ENCODE measurements around the gene ZNF655. TPM values are rescaled to one million over a fixed set of nuclear protein-coding genes. Genes with fewer than 3 reads are reported as not detected.

The ZNF655 gene
- total RNA-seq, 1 donor from 2014 or later, result 56.0 TPM

- H3K36me3 Mint-ChIP-seq (ENCODE audit: low read depth), result peaks cover 21% of the 10 kb centered on the region
- H3K9me3 Mint-ChIP-seq, result no peaks in the 10 kb centered on the region
- no peaks in the 10 kb centered on the region for H3K4me1 Mint-ChIP-seq
- no peaks in the 10 kb centered on the region for H3K27me3 Mint-ChIP-seq (ENCODE audit: low read depth)
- DNase-seq (ENCODE audit: low read depth, low spot score), result no peak
- TF ChIP-seq, protein P1, sequence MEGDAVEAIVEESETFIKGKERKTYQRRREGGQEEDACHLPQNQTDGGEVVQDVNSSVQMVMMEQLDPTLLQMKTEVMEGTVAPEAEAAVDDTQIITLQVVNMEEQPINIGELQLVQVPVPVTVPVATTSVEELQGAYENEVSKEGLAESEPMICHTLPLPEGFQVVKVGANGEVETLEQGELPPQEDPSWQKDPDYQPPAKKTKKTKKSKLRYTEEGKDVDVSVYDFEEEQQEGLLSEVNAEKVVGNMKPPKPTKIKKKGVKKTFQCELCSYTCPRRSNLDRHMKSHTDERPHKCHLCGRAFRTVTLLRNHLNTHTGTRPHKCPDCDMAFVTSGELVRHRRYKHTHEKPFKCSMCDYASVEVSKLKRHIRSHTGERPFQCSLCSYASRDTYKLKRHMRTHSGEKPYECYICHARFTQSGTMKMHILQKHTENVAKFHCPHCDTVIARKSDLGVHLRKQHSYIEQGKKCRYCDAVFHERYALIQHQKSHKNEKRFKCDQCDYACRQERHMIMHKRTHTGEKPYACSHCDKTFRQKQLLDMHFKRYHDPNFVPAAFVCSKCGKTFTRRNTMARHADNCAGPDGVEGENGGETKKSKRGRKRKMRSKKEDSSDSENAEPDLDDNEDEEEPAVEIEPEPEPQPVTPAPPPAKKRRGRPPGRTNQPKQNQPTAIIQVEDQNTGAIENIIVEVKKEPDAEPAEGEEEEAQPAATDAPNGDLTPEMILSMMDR (conservative IDR thresholded peaks at IDR 0.05), result no peak
- no peak overlapping the region for H3K27ac Mint-ChIP-seq (ENCODE audit: unreplicated experiment)
- no peak overlapping the region for H3K4me3 Mint-ChIP-seq
These were observed 66.9 kb downstream of the ZNF655 start for GRCh38 chr7:99625321-99625720.

GRCh38 chr7:99625961-99626360 is 67.5 kb downstream of the ZNF655 start:
- peaks cover 21% of the 10 kb centered on the region for H3K36me3 Mint-ChIP-seq (ENCODE audit: low read depth)
- TF ChIP-seq, protein P1 (conservative IDR thresholded peaks at IDR 0.05), result no peak
- no peak for DNase-seq (ENCODE audit: low read depth, low spot score)
- no peaks in the 10 kb centered on the region for H3K9me3 Mint-ChIP-seq
- H3K27ac Mint-ChIP-seq (ENCODE audit: unreplicated experiment), result no peak overlapping the region
- H3K4me3 Mint-ChIP-seq, result no peak overlapping the region
- no peaks in the 10 kb centered on the region for H3K27me3 Mint-ChIP-seq (ENCODE audit: low read depth)
- H3K4me1 Mint-ChIP-seq, result no peaks in the 10 kb centered on the region

Other genes with a start within 250 kb of the ZNF655 start
- 214 and 216 TPM in 2 replicates for gene ARPC1A, start 232.7 kb upstream of the ZNF655 start, total RNA-seq
- gene ARPC1B, start 183.9 kb upstream of the ZNF655 start, total RNA-seq, result 67.7 and 71.6 TPM in 2 replicates
- gene PDAP1, start 150.0 kb upstream of the ZNF655 start, total RNA-seq, result 146 and 155 TPM in 2 replicates
- gene BUD31, start 149.7 kb upstream of the ZNF655 start, total RNA-seq, result 107 and 108 TPM in 2 replicates
- 9.7 and 11.1 TPM in 2 replicates for gene PTCD1, start 119.8 kb upstream of the ZNF655 start, total RNA-seq
- 111 and 117 TPM in 2 replicates for gene CPSF4, start 119.7 kb upstream of the ZNF655 start, total RNA-seq
- gene ATP5MF, start 92.5 kb upstream of the ZNF655 start, total RNA-seq, result 403 and 423 TPM in 2 replicates
- gene ZNF789, start 85.8 kb upstream of the ZNF655 start, total RNA-seq, result 25.6 and 27.8 TPM in 2 replicates
- 17.5 and 19.5 TPM in 2 replicates for gene ZNF394, start 58.4 kb upstream of the ZNF655 start, total RNA-seq
- gene ZKSCAN5, start 54.0 kb upstream of the ZNF655 start, total RNA-seq, result 21.5 and 21.7 TPM in 2 replicates
- gene FAM200A, start 6.5 kb upstream of the ZNF655 start, total RNA-seq, result 10.6 and 10.9 TPM in 2 replicates
- gene TMEM225B, start 39.6 kb downstream of the ZNF655 start, total RNA-seq, result 0.91 and 1.8 TPM in 2 replicates
- gene ZSCAN25, start 58.3 kb downstream of the ZNF655 start, total RNA-seq, result 23.4 and 26.4 TPM in 2 replicates
- not detected in 2 replicates for gene CYP3A5, start 121.4 kb downstream of the ZNF655 start, total RNA-seq
- gene CYP3A7, start 176.6 kb downstream of the ZNF655 start, total RNA-seq, result not detected in 2 replicates
- not detected in 2 replicates for gene CYP3A4, start 225.5 kb downstream of the ZNF655 start, total RNA-seq

All from neural crest cell (in vitro differentiated cells).